ENCODE measurements around the gene TSPAN5.

TSPAN5 gene

GRCh38 chr4:98614662-98615061, 43.7 kb downstream of the TSPAN5 start:
- Histone ChIP-seq H3K27me3 (ENCODE audit: insufficient read depth, poor library complexity, severe bottlenecking) (no peaks in the 10 kb centered on the region), H3K4me3 (replicated peaks; ENCODE audit: insufficient read depth, low read length) (no peak overlapping the region), H3K27ac (replicated peaks) (no peak overlapping the region)
- DNase-seq (ENCODE audit: low read depth in 1 of 2, low spot score in 1 of 2): no peak
- no peak for TF ChIP-seq SPI1 (IDR thresholded peaks at IDR 0.05; ENCODE audit: borderline replicate concordance, low read depth)

GRCh38 chr4:98614094-98614493, 44.3 kb downstream of the TSPAN5 start:
- DNase-seq (ENCODE audit: low read depth in 1 of 2, low spot score in 1 of 2): no peak
- Histone ChIP-seq H3K27me3 (ENCODE audit: insufficient read depth, poor library complexity, severe bottlenecking) (no peaks in the 10 kb centered on the region), H3K27ac (replicated peaks) (no peak overlapping the region), H3K4me3 (replicated peaks; ENCODE audit: insufficient read depth, low read length) (no peak overlapping the region)
- no peak for TF ChIP-seq CTCF (IDR thresholded peaks at IDR 0.05; ENCODE audit: insufficient read depth, low read length)
- TF ChIP-seq REST (IDR thresholded peaks at IDR 0.05; ENCODE audit: insufficient replicate concordance, low read depth): no peak
- no peak for TF ChIP-seq GABPA (IDR thresholded peaks at IDR 0.05; ENCODE audit: low read depth)

GRCh38 chr4:98613453-98614075, 44.8 kb downstream of the TSPAN5 start:
- DNase-seq (ENCODE audit: low read depth in 1 of 2, low spot score in 1 of 2): no peak
- no peak for TF ChIP-seq POLR2AphosphoS5 (IDR thresholded peaks at IDR 0.05; ENCODE audit: low read depth)
- TF ChIP-seq SPI1 (IDR thresholded peaks at IDR 0.05; ENCODE audit: borderline replicate concordance, low read depth): no peak
- TF ChIP-seq REST (IDR thresholded peaks at IDR 0.05; ENCODE audit: insufficient replicate concordance, low read depth): no peak
- no peak for TF ChIP-seq CTCF (IDR thresholded peaks at IDR 0.05; ENCODE audit: insufficient read depth, low read length)
- TF ChIP-seq GABPA (IDR thresholded peaks at IDR 0.05; ENCODE audit: low read depth): no peak
- H3K4me3 ChIP-seq (replicated peaks; ENCODE audit: insufficient read depth, low read length): no peak overlapping the region
- no peak overlapping the region for H3K27ac ChIP-seq (replicated peaks)
- no peaks in the 10 kb centered on the region for H3K27me3 ChIP-seq (ENCODE audit: insufficient read depth, poor library complexity, severe bottlenecking)

GRCh38 chr4:98612318-98613250, 45.8 kb downstream of the TSPAN5 start:
- H3K27ac ChIP-seq (replicated peaks): no peak overlapping the region
- no peak overlapping the region for H3K4me3 ChIP-seq (replicated peaks; ENCODE audit: insufficient read depth, low read length)
- no peak for DNase-seq (ENCODE audit: low read depth in 1 of 2, low spot score in 1 of 2)
- H3K27me3 ChIP-seq (ENCODE audit: insufficient read depth, poor library complexity, severe bottlenecking): no peaks in the 10 kb centered on the region
- TF ChIP-seq REST (IDR thresholded peaks at IDR 0.05; ENCODE audit: insufficient replicate concordance, low read depth) (no peak), GABPA (IDR thresholded peaks at IDR 0.05; ENCODE audit: low read depth) (no peak), CTCF (IDR thresholded peaks at IDR 0.05; ENCODE audit: insufficient read depth, low read length) (no peak), SPI1 (IDR thresholded peaks at IDR 0.05; ENCODE audit: borderline replicate concordance, low read depth) (no peak), POLR2AphosphoS5 (IDR thresholded peaks at IDR 0.05; ENCODE audit: low read depth) (no peak)

All from HL-60 (cell line).